ENCODE data around the gene PRKCB.

DNA sequence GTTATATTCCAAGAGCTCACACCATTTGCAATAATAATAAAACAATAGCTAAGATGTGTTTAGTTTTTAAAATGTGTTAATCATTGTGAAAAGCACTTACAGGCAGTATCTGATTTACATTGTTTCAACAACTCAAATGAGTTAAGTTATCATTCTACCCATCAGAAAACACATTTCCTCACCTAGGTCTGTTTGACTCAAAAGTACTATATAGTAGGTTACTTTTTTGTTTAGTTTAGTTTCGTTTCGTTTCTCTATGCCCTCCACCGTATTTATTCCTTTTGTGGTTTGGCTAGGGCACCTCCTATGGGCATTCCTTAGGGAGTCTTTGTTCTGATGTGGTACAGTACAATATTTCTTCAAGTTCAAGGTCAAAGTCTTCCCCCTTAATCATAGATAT, 201.6 kb downstream of the PRKCB start:
- TF ChIP-seq, protein P1, sequence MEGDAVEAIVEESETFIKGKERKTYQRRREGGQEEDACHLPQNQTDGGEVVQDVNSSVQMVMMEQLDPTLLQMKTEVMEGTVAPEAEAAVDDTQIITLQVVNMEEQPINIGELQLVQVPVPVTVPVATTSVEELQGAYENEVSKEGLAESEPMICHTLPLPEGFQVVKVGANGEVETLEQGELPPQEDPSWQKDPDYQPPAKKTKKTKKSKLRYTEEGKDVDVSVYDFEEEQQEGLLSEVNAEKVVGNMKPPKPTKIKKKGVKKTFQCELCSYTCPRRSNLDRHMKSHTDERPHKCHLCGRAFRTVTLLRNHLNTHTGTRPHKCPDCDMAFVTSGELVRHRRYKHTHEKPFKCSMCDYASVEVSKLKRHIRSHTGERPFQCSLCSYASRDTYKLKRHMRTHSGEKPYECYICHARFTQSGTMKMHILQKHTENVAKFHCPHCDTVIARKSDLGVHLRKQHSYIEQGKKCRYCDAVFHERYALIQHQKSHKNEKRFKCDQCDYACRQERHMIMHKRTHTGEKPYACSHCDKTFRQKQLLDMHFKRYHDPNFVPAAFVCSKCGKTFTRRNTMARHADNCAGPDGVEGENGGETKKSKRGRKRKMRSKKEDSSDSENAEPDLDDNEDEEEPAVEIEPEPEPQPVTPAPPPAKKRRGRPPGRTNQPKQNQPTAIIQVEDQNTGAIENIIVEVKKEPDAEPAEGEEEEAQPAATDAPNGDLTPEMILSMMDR (IDR thresholded peaks at IDR 0.05; ENCODE audit: insufficient read depth, low read length): no peak
- no peak for TF ChIP-seq POLR2AphosphoS5 (IDR thresholded peaks at IDR 0.05; ENCODE audit: low read depth)
- TF ChIP-seq, protein P2, sequence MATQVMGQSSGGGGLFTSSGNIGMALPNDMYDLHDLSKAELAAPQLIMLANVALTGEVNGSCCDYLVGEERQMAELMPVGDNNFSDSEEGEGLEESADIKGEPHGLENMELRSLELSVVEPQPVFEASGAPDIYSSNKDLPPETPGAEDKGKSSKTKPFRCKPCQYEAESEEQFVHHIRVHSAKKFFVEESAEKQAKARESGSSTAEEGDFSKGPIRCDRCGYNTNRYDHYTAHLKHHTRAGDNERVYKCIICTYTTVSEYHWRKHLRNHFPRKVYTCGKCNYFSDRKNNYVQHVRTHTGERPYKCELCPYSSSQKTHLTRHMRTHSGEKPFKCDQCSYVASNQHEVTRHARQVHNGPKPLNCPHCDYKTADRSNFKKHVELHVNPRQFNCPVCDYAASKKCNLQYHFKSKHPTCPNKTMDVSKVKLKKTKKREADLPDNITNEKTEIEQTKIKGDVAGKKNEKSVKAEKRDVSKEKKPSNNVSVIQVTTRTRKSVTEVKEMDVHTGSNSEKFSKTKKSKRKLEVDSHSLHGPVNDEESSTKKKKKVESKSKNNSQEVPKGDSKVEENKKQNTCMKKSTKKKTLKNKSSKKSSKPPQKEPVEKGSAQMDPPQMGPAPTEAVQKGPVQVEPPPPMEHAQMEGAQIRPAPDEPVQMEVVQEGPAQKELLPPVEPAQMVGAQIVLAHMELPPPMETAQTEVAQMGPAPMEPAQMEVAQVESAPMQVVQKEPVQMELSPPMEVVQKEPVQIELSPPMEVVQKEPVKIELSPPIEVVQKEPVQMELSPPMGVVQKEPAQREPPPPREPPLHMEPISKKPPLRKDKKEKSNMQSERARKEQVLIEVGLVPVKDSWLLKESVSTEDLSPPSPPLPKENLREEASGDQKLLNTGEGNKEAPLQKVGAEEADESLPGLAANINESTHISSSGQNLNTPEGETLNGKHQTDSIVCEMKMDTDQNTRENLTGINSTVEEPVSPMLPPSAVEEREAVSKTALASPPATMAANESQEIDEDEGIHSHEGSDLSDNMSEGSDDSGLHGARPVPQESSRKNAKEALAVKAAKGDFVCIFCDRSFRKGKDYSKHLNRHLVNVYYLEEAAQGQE (IDR thresholded peaks at IDR 0.05; ENCODE audit: insufficient replicate concordance, low read depth): no peak
- TF ChIP-seq GABPA (IDR thresholded peaks at IDR 0.05; ENCODE audit: low read depth): no peak

All from HL-60 (cell line).